SH-SY5Y (cell line): ENCODE data around the gene DUS2.

Source experiments
- GATA2 ChIP-seq: IDR thresholded peaks from 2 replicates; pipeline ENCODE4 v1.6.1; 2011; ENCODE audit warnings: mild to moderate bottlenecking, low read depth, low read length
- GATA3 ChIP-seq: IDR thresholded peaks from 2 replicates; pipeline ENCODE4 v1.6.1; 2011; ENCODE audit warnings: low read depth, mild to moderate bottlenecking, low read length, moderate library complexity

DUS2 gene

GRCh38 chr16:68077866-68078700 is 55.0 kb downstream of the DUS2 start:
- no peak for TF ChIP-seq GATA2
- no peak for TF ChIP-seq GATA3

GRCh38 chr16:68078701-68079375 is 55.8 kb downstream of the DUS2 start:
- no peak for TF ChIP-seq GATA2
- TF ChIP-seq GATA3 = no peak

- TF ChIP-seq GATA2 (no peak), GATA3 (no peak)
Measured at GRCh38 chr16:68079376-68079625, 56.2 kb downstream of the DUS2 start.

GRCh38 chr16:68079626-68080344 is 56.7 kb downstream of the DUS2 start:
- TF ChIP-seq GATA3 = no peak
- TF ChIP-seq GATA2 = no peak

GRCh38 chr16:68081861-68082628 is 59.0 kb downstream of the DUS2 start:
- TF ChIP-seq GATA3 (no peak), GATA2 (no peak)

- TF ChIP-seq GATA2 (no peak), GATA3 (no peak)
Measured at GRCh38 chr16:68082629-68083238, 59.6 kb downstream of the DUS2 start.

- no peak for TF ChIP-seq GATA3
- TF ChIP-seq GATA2 = no peak
Measured at GRCh38 chr16:68083239-68083781, 60.2 kb downstream of the DUS2 start.

GRCh38 chr16:68083861-68084503 is 60.9 kb downstream of the DUS2 start:
- TF ChIP-seq GATA3 (no peak), GATA2 (no peak)

GRCh38 chr16:68084504-68085258 is 61.6 kb downstream of the DUS2 start:
- TF ChIP-seq GATA2 = no peak
- no peak for TF ChIP-seq GATA3

GRCh38 chr16:68085259-68086071 is 62.4 kb downstream of the DUS2 start, which contains the start of gene NFATC3:
Gene NFATC3, plus strand, starts transcription at chr16:68085370. Its CDS starts 312 bp downstream, at chr16:68085682.
- TF ChIP-seq GATA3 (no peak), GATA2 (no peak)

GRCh38 chr16:68086336-68086841 is 63.3 kb downstream of the DUS2 start:
- TF ChIP-seq GATA3 = no peak
- no peak for TF ChIP-seq GATA2
